Suppressor macrophage treated with lipopolysaccharide for 1 hour (primary cell): ENCODE measurements around the gene AGPAT3.
A peak's percentile ranks its signal among the peaks of the same experiment; 100 is the strongest.
"Not testable (repeated sequence)": the region's sequence is repeated elsewhere in the genome, so short reads cannot be mapped to it uniquely, and the experiment has no call there.

Experiments
- DNase-seq, 3 donors: peaks; one replicate each; pipeline ENCODE4 v3.0.0-alpha.2; 2020 to 2022

Gene AGPAT3

DNA sequence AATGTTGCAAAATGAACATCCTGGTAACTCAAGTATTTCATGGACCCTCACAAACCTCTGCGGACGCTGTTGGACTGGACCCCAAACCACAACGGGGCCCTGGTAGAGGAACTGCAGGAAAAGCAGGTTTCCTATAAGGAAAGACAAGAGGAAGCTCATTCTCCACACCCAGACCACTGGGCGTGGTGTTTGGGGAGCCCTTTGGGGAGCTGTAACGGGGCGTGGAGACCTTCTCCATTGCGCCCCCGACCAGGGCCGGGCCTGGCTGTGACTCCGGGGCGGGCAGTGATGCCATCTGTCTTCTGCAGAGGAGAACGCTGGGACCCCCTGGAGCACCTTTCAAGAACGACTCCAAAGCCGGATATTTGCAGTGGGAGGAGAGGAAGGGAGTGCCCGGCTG is 30.0 kb upstream of the AGPAT3 start:
- DNase-seq, result no peak

DNA sequence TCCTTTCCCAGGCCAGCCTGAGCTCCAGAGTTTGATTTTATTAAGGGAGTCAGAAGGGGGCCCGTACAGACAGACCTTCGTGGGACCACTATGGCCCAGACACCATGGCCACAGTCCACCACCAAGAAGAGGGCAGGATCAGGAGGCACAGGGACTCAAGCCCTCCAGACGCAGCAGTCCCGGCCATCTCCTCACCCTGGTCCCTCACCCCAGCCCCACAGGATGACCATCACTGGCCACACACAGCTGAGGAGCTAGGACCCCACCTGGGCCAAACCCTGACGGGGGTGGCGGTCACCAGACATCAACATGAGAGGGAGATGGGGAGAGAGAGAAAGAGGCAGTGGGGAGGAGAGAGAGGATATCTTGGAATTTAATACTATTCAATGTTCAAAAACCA is 29.2 kb upstream of the AGPAT3 start:
- no peak for DNase-seq

GRCh38 chr21:43836616-43837015 is 28.4 kb upstream of the AGPAT3 start:
- DNase-seq, result no peak

- no peak for DNase-seq
Measured at GRCh38 chr21:43840259-43840658, 24.8 kb upstream of the AGPAT3 start.

- DNase-seq, result peak; percentile 63 to 86 (median 82)
Measured at GRCh38 chr21:43842742-43843141, 22.3 kb upstream of the AGPAT3 start.

- DNase-seq, result not testable (repeated sequence)
Measured at GRCh38 chr21:43844906-43845305, 20.1 kb upstream of the AGPAT3 start.

- no peak for DNase-seq
Measured at GRCh38 chr21:43845386-43845785, 19.6 kb upstream of the AGPAT3 start.

DNA sequence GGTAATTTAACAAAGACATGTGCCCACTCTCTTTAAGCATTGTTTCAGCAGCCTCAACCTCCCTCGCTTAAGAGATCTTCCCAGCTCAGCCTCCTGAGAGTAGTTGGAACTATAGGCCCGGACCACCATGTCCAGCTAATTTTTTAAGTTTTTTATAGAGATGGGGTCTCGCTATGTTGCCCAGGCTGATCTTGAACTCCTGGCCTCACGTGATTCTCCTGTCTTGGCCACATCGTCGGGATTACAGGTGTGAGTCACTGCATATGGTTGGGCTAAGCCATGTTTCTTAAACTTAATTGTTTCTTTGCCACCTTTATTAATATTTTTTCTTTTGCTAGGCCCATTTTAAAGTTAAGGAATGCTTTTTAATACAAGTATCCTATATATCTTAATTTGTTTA is 18.6 kb upstream of the AGPAT3 start:
- no peak for DNase-seq

GRCh38 chr21:43847301-43847700 is 17.7 kb upstream of the AGPAT3 start:
- no peak for DNase-seq

- DNase-seq, result no peak
Measured at GRCh38 chr21:43848771-43849170, 16.3 kb upstream of the AGPAT3 start.

DNA sequence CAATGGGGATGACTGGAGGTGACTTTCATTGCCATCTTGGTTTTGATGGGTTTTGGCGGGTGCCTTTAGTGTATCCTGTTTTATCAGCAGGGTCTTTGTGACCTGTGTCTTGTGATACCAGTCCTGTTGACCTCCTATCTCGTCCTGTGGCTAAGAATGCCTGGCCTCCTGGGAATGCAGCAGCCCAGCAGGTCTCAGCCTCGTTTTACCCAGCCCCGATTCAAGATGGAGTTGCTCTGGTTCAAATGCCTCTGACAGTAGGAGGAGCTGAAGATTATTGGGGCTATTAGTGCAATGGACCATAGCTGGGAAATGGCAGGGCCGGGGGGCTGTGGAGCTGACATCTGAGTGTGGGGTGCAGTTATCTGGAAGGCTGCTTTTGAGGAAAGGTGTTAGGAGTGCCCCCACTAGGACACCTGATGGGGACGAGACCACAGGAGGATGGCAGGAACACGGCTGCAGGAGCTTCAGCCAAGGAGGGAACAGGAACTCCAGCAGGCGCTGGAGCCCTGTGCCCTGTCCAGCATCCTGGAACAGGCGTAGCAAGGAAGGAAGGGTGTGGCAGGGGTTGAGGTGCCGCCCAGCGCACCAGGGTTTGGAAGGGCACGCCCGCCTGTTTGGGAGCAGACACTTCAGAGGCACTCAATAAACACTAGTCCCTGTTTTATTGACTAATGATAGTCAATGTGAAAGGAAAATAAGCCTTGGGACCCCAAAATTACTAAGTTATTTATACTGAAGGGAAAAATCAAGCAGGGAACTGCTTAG is 15.3 kb upstream of the AGPAT3 start:
- no peak for DNase-seq

DNA sequence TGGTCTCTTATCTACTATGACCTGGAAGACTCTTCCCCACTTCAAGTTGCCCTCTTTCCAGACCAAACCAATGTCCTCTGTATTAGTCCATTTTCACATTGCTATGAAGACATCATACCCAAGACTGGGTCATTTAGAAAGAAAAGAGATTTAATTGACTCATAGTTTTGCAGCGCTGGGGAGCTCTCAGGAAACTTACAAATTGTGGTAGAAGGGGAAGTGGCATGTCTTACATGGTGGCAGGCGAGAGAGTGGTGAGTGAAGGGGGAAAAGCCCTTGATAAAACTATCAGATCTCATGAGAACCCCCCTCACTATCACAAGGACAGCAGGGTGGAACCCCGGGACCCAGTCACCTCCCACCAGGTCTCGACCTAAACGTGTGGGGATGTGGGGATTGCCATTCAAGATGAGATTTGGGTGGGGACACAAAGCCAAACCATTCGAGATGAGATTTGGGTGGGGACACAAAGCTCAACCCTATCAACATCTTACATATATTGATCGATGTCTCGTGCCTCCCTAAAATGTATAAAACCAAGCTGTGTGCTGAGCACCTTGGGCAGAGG is 14.2 kb upstream of the AGPAT3 start:
- peak; percentile 51 to 83 (median 73) for DNase-seq

DNA sequence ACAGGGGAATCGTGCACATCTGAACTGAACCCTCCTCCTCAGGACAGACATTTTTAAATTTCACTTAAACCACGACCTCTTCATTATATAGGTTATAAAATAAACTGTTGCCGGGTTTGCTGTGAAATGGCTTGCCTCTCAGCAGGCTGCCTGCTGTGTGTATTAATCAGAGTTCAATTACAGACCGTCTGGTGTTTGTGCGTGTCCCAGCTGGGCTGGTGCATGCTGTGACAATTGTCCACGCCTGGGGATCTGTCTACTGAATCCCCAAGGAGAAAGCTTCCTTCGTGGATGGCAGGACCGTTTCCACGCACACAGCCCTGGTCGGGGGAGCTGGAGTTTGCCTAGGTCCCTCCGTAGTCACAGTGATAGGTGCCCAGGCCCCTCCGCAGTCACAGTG is 13.4 kb upstream of the AGPAT3 start:
- DNase-seq, result no peak

DNA sequence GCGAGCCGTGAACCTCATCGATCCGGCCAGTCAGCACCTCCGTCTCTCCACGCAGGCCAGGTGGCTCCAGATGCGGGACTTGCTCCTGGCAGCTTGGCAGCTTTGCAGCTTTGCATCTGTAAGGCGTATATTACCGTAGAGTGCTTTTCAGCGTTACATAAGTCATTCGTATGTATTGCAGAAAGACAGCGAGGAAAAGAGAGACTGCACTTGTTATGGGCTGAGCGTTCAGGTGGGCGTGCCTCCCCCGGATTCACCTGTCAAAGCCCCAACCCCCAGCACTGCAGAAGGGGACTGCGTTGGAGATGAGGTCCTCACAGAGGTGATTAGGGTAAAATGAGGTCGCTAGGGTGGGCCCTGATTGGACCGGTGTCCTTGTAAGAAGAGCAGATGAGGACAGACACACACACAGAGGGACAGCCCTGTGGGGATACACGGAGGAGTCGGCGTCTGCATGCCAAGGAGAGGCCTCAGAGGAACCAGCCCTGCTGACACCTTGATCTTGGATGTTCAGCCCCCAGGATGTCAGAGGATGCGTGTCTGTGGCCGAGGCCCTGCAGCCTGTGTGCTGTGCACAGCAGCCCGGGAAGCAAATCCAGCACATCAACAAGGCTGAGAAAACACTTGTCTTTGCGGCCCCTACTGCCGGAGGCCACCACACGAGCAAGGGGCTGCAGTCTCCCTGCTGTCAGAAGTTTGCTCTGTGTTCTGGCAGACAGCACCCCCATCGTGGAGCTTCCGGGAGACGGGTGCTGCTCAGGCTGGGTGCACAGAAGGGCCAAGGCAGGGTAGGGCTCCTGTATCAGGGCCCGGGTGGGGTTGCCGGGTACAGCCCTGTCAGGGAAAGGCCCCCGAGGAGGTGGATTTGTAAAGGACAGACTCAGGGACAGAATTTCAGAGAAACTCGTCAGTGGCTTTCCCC is 10.9 kb upstream of the AGPAT3 start:
- no peak for DNase-seq

GRCh38 chr21:43854773-43855633 is 10.0 kb upstream of the AGPAT3 start:
- DNase-seq, result peak; percentile 81 to 94 (median 84)

DNA sequence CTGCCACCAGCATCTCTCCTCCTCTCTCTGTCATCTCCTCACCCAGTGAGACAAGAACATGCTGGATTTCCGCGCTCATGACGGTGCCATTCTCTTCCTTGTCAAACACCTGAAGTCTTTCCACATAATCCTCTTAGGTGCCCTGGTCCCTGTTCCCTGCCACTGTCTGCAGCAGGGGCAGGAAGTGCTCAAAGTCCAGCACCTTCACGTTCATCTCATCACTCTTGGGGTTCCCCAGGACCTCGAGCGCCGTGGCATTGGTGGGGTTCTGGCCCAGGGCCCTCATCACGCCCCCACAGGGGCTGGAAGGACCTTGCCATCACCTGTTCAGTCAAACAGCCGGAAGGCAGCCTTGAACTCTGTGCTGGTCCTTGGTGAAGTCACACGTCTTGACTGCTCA is 9.1 kb upstream of the AGPAT3 start:
- DNase-seq, result no peak

GRCh38 chr21:43858806-43859648 is 6.0 kb upstream of the AGPAT3 start:
- no peak for DNase-seq

DNA sequence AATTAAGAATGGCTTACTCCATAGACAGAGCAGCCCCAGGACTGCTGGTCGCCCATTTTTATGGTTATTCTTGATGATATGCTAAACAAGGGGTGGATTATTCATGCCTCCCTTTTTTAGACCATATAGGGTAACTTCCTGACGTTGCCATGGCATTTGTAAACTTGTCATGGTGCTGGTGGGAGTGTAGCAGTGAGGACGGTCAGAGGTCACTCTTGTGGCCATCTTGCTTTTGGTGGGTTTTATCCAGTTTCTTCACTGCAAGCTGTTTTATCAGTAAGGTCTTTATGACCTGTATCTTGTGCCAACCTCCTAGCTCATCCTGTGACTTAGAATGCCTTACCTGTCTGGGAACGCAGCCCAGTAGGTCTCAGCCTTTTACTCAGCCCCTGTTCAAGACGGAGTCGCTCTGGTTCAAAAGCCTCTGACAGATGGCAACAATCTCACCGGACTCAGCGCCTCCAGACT is 5.2 kb upstream of the AGPAT3 start:
- DNase-seq, result no peak

DNA sequence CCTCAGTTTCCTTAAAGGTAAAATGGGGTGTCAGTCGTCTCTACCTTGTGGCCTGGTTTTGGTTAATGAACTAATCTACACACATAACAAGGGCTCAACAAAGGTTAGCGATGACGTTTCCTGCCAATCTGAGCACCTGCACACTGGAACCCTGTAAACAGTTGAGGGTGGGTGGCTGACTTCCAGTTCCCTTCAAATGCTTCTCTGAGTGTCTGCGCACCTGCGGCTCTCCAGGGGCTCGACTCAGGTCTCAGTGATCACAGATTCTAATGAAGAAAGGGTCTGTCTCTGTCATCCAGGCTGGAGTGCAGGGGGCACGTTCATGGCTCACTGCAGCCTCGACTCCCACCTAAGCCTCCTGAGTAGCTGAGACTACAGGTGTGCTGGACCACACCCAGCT is 3.3 kb upstream of the AGPAT3 start:
- no peak for DNase-seq

DNA sequence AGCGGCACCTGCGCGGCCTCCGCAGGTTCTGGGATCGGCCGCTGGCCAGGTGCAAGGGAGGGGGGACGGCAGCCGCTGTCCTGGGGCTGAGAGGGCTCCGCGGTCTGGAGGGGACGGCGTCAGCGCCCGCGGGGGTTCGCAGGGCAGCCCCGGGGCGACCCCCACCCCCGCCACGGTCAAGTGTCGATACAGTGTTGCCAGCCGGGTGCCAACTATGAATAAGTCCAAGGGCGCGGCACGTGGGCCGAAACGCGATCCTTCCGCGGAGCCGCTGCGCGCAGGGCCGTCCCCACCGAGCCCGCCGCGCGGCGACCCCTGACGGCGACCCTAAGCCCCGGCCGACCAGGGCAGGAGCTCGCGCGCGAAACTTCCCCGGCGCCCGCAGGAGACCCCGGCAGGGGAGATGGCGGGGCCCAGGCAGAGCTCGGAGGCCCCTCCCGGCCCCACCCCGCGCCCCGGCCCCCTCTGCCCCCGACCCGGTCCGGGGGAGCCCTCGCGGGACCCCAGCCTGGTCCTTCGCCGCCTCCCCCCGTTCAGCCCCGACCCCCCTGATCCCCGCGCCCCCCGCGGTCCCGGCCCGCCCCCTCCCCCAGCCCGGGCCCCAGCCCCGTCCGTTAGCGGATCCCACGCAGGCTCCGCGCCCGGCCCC is 586 bp upstream of the AGPAT3 start:
- DNase-seq, result peak; percentile 72 to 82 (median 74)
